GM23338 (cell line): Measurements from ENCODE around the gene HTR6. TPM values are rescaled to one million over a fixed set of nuclear protein-coding genes. Genes with fewer than 3 reads are reported as not detected.

Experiments used
- ATAC-seq: fragments of 200-7000 bp; cut with Tn5 transposase; 3 replicates; pipeline ENCODE4 v1.9.1; 2020
- DNase-seq: peaks from one replicate; pipeline ENCODE4 v3.0.0-alpha.2; 2015; ENCODE audit warnings: low spot score
- H2AFZ ChIP-seq: fragments of 200-600 bp; sonication (generic); 2 replicates; pipeline ENCODE4 v1.8.0; 2016; ENCODE audit warnings: antibody characterized with exemption, mild to moderate bottlenecking, moderate library complexity
- H3F3A ChIP-seq: fragments of 200-600 bp; sonication (generic); replicated peaks from 2 replicates; pipeline ENCODE4 v1.8.0; 2017; ENCODE audit warnings: antibody characterized with exemption, mixed run types, low read depth
- H3K27ac ChIP-seq: fragments of 200-600 bp; sonication (generic); 2 replicates; pipeline ENCODE4 v1.6.1; 2016; ENCODE audit warnings: low read depth
- H3K27me3 ChIP-seq: fragments of 200-600 bp; sonication (generic); 2 replicates; pipeline ENCODE4 v1.8.0; 2016; ENCODE audit warnings: mild to moderate bottlenecking, mixed run types, moderate library complexity; ENCODE audit not compliant: insufficient read depth
- H3K36me3 ChIP-seq: fragments of 200-600 bp; sonication (generic); 2 replicates; pipeline ENCODE4 v1.8.0; 2016; ENCODE audit warnings: mild to moderate bottlenecking; ENCODE audit not compliant: insufficient read depth
- H3K4me1 ChIP-seq: fragments of 200-600 bp; sonication (generic); 2 replicates; pipeline ENCODE4 v1.8.0; 2016; ENCODE audit warnings: mild to moderate bottlenecking, moderate library complexity; ENCODE audit not compliant: insufficient read depth
- H3K4me2 ChIP-seq: fragments of 200-600 bp; sonication (generic); 2 replicates; pipeline ENCODE4 v1.7.1; 2017; ENCODE audit warnings: mixed run types
- H3K4me3 ChIP-seq: fragments of 200-600 bp; sonication (generic); 2 replicates; pipeline ENCODE4 v1.6.1; 2016; ENCODE audit warnings: mixed run types
- H3K79me2 ChIP-seq: fragments of 200-600 bp; sonication (generic); replicated peaks from 2 replicates; pipeline ENCODE4 v1.8.0; 2017; ENCODE audit warnings: mild to moderate bottlenecking; ENCODE audit not compliant: insufficient read depth
- H3K9me2 ChIP-seq: fragments of 200-600 bp; sonication (generic); 2 replicates; pipeline ENCODE4 v1.8.0; 2017; ENCODE audit not compliant: insufficient read depth
- H4K20me1 ChIP-seq: fragments of 200-600 bp; sonication (generic); replicated peaks from 2 replicates; pipeline ENCODE4 v1.8.0; 2017; ENCODE audit warnings: mild to moderate bottlenecking; ENCODE audit not compliant: insufficient read depth
- H3K27ac Mint-ChIP-seq: 2 replicates; pipeline ENCODE4 v1.8.0; 2020; ENCODE audit warnings: inconsistent platforms, mild to moderate bottlenecking, moderate library complexity, mixed read lengths
- H3K27me3 Mint-ChIP-seq: 3 replicates; pipeline ENCODE4 v1.8.0; 2022; ENCODE audit warnings: low read depth, mild to moderate bottlenecking, moderate library complexity, mixed read lengths, inconsistent platforms; ENCODE audit not compliant: insufficient read depth, poor library complexity
- H3K36me3 Mint-ChIP-seq: 3 replicates; pipeline ENCODE4 v1.8.0; 2021; ENCODE audit warnings: low read depth, mild to moderate bottlenecking, inconsistent platforms, moderate library complexity, mixed read lengths
- H3K4me1 Mint-ChIP-seq: 3 replicates; pipeline ENCODE4 v1.8.0; 2020; ENCODE audit warnings: mild to moderate bottlenecking, inconsistent platforms, mixed read lengths
- H3K4me3 Mint-ChIP-seq: 3 replicates; pipeline ENCODE4 v1.8.0; 2021; ENCODE audit warnings: moderate library complexity, mild to moderate bottlenecking, inconsistent platforms, mixed read lengths
- H3K9me3 Mint-ChIP-seq: 3 replicates; pipeline ENCODE4 v1.8.0; 2020; ENCODE audit warnings: moderate library complexity, mild to moderate bottlenecking, inconsistent platforms, mixed read lengths
- CREB1 ChIP-seq: fragments of 250-450 bp; sonication (Bioruptor Pico); IDR thresholded peaks from 2 replicates; pipeline ENCODE4 v1.5.0; 2020; ENCODE audit warnings: low read depth, mild to moderate bottlenecking, moderate library complexity
- CTCF ChIP-seq, 2 experiments: fragments of 200-600 bp in 1 of 2; sonication (generic) in 1 of 2; conservative IDR thresholded peaks; 2 replicates each; pipeline versions ENCODE4 v1.5.1 to v1.6.1; 2016 to 2017; ENCODE audit warnings: antibody characterized with exemption in 2 of 2, low read depth in 2 of 2, mild to moderate bottlenecking in 2 of 2, moderate library complexity in 1 of 2
- ETS1 ChIP-seq: IDR thresholded peaks from 2 replicates; pipeline ENCODE4 v1.6.1; 2016; ENCODE audit warnings: antibody characterized with exemption
- EZH2 ChIP-seq: fragments of 200-600 bp; sonication (generic); IDR thresholded peaks from one replicate; pipeline ENCODE4 v1.8.0; 2017; ENCODE audit warnings: antibody characterized with exemption, mild to moderate bottlenecking, low read depth; ENCODE audit not compliant: unreplicated experiment
- EZH2phosphoT487 ChIP-seq: fragments of 200-600 bp; sonication (generic); IDR thresholded peaks from one replicate; pipeline ENCODE4 v1.8.1; 2018; ENCODE audit warnings: antibody characterized with exemption; ENCODE audit not compliant: unreplicated experiment
- JUNB ChIP-seq: IDR thresholded peaks from one replicate; pipeline ENCODE4 v1.6.1; 2016; ENCODE audit warnings: antibody characterized with exemption; ENCODE audit not compliant: unreplicated experiment
- NANOG ChIP-seq: IDR thresholded peaks from 2 replicates; pipeline ENCODE4 v1.6.1; 2016; ENCODE audit warnings: antibody characterized with exemption, borderline replicate concordance
- POLR2AphosphoS5 ChIP-seq: IDR thresholded peaks from 2 replicates; pipeline ENCODE4 v1.6.1; 2016; ENCODE audit warnings: antibody characterized with exemption, low read depth
- REST ChIP-seq: IDR thresholded peaks from one replicate; pipeline ENCODE4 v1.6.1; 2018; ENCODE audit warnings: antibody characterized with exemption; ENCODE audit not compliant: unreplicated experiment
- STAT1 ChIP-seq: IDR thresholded peaks from one replicate; pipeline ENCODE4 v1.6.1; 2016; ENCODE audit warnings: antibody characterized with exemption; ENCODE audit not compliant: unreplicated experiment
- ZNF114 ChIP-seq: fragments of 250-450 bp; sonication (Bioruptor Pico); IDR thresholded peaks from 2 replicates; pipeline ENCODE4 v1.5.0; 2020; ENCODE audit warnings: mild to moderate bottlenecking, moderate library complexity
- ZNF331 ChIP-seq: fragments of 250-450 bp; sonication (Bioruptor Pico); IDR thresholded peaks from 2 replicates; pipeline ENCODE4 v1.5.0; 2020; ENCODE audit warnings: low read depth, mild to moderate bottlenecking, moderate library complexity
- polyA plus RNA-seq: library from polyadenylated mRNA; unstranded; fragments of >200 nt; fragmentation: Nextera tagmentation; extraction: Ambion mirVana; gene quantifications from 2 replicates; pipeline ENCODE4 v1.2.1, GENCODE V29; 2016
- total RNA-seq: library from RNA; depleted of rRNA; stranded (reverse); fragments of >200 nt; shearing (Covaris generic); gene quantifications from 2 replicates; pipeline ENCODE4 v1.2.3, GENCODE V29; 2014

Gene HTR6
- total and polyA plus RNA-seq, 2 experiments from 2014 or later = 0.26 to 0.66 TPM

GRCh38 chr1:19683351-19683750 lies 18.7 kb downstream of the HTR6 start:
- H3K4me1 ChIP-seq = peaks cover 11% of the 10 kb centered on the region; the same call in 1 of the 2 replicates
- no peaks in the 10 kb centered on the region for H4K20me1 ChIP-seq
- Mint-ChIP-seq H3K36me3 (peaks cover 6% of the 10 kb centered on the region; the same call in 1 of the 3 replicates), H3K27me3 (peaks cover 6% of the 10 kb centered on the region), H3K27ac (no peak overlapping the region), H3K4me1 (peaks cover 18% of the 10 kb centered on the region), H3K9me3 (no peaks in the 10 kb centered on the region; the same call in 2 of the 3 replicates), H3K4me3 (no peak overlapping the region)
- no peak overlapping the region for H3K4me3 ChIP-seq
- H2AFZ ChIP-seq = no peak overlapping the region
- no peak overlapping the region for H3K4me2 ChIP-seq
- no peak for TF ChIP-seq CREB1 (CRISPR knock-in tag)
- TF ChIP-seq CTCF (conservative IDR thresholded peaks at IDR 0.05; ENCODE audit: low read depth in 2 of 2) = no peak
- TF ChIP-seq ZNF114 (CRISPR knock-in tag) = no peak
- TF ChIP-seq STAT1 = no peak
- TF ChIP-seq ETS1 = no peak
- no peak for TF ChIP-seq EZH2
- no peak for TF ChIP-seq ZNF331 (CRISPR knock-in tag)
- no peak for TF ChIP-seq NANOG
- no peak for TF ChIP-seq REST
- no peak for TF ChIP-seq EZH2phosphoT487
- TF ChIP-seq POLR2AphosphoS5 = no peak
- no peak for TF ChIP-seq JUNB
- H3K9me2 ChIP-seq = no peaks in the 10 kb centered on the region
- H3K36me3 ChIP-seq = no peaks in the 10 kb centered on the region
- no peaks in the 10 kb centered on the region for H3K27me3 ChIP-seq
- no peaks in the 10 kb centered on the region for H3F3A ChIP-seq
- DNase-seq (no peak), ATAC-seq (no peak)
- H3K27ac ChIP-seq = no peak overlapping the region
- no peaks in the 10 kb centered on the region for H3K79me2 ChIP-seq
